Vagina (tissue), 2 donors: Measurements from ENCODE around the gene DDIT3. TPM values are rescaled to one million over a fixed set of nuclear protein-coding genes. Genes with fewer than 3 reads are reported as not detected.

Experiments used
- DNase-seq, 2 donors: peaks; one replicate each; pipeline ENCODE4 v3.0.0-alpha.2; 2017; ENCODE audit errors: extremely low spot score in 2 of 2
- H3K27ac ChIP-seq: fragments of 200-600 bp; sonication (generic); one replicate; pipeline ENCODE4 v1.5.1; 2019
- H3K27me3 ChIP-seq: fragments of 200-600 bp; sonication (generic); one replicate; pipeline ENCODE4 v1.5.1; 2019
- H3K36me3 ChIP-seq, 2 donors: fragments of 200-600 bp; sonication (generic); one replicate each; pipeline ENCODE4 v1.5.1; 2017 to 2019
- H3K4me1 ChIP-seq: fragments of 200-600 bp; sonication (generic); one replicate; pipeline ENCODE4 v1.5.1; 2019
- H3K4me3 ChIP-seq, 2 donors: fragments of 200-600 bp; sonication (generic); 1 replicate in 1 of 2; 2 replicates in 1 of 2; pipeline ENCODE4 v1.5.1; 2016 to 2019
- H3K9me3 ChIP-seq: fragments of 200-600 bp; sonication (generic); one replicate; pipeline ENCODE4 v1.5.1; 2019
- POLR2A ChIP-seq, 2 donors: fragments of 450-650 bp; IDR thresholded peaks; one replicate each; pipeline ENCODE4 v1.6.1; 2017; ENCODE audit warnings: antibody characterized with exemption in 2 of 2, mild to moderate bottlenecking in 2 of 2, moderate library complexity in 2 of 2
- POLR2AphosphoS5 ChIP-seq, 2 donors: sonication (generic); formaldehyde crosslinking; IDR thresholded peaks; one replicate each; pipeline ENCODE4 v1.9.0; 2017; ENCODE audit warnings: antibody characterized with exemption in 2 of 2, mild to moderate bottlenecking in 2 of 2, low read depth in 1 of 2; ENCODE audit not compliant: insufficient read depth in 1 of 2
- intact Hi-C: fragments of 100-400 bp; cut with DNase I; formaldehyde crosslinking; loops from one replicate; pipeline ENCODE4 v1.15.1; 2023
- total RNA-seq: library from RNA; depleted of rRNA; stranded (reverse); fragments of >200 nt; gene quantifications from one replicate; pipeline ENCODE4 v1.2.3, GENCODE V29; 2016
- TF ChIP-seq, protein P1 (sequence below), 3 experiments: fragments of 450-650 bp in 2 of 3; fragments of 200-600 bp in 1 of 3; sonication (generic) in 1 of 3; IDR thresholded peaks; one replicate each; pipeline ENCODE4 v1.5.1; 2017 to 2019; ENCODE audit warnings: antibody characterized with exemption in 3 of 3, mild to moderate bottlenecking in 2 of 3, moderate library complexity in 2 of 3

Gene DDIT3
- total RNA-seq, 1 donor from 2014 or later: 25.0 TPM

DNA sequence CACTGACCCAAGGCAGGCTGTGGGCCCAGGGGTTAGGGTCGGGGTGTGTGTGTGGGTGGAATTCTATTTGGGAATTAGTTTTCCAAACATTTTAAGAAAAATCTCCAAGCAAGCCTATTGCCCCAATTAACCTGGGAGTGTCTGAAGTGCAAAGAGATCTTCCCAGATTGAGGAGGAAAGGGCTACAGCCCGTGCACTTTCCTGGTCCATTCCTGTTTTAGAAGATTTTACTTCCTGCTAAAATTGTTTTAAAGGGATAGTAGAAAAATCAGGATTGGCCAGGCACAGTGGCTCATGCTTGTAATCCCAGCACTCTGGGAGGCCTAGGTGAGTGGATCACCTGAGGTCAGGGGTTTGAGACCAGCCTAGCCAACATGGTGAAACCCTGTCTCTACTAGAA lies 21.4 kb upstream of the DDIT3 start:
- no peak overlapping the region for H3K27ac ChIP-seq
- intact Hi-C loops: no loop called here
- TF ChIP-seq, protein P1, sequence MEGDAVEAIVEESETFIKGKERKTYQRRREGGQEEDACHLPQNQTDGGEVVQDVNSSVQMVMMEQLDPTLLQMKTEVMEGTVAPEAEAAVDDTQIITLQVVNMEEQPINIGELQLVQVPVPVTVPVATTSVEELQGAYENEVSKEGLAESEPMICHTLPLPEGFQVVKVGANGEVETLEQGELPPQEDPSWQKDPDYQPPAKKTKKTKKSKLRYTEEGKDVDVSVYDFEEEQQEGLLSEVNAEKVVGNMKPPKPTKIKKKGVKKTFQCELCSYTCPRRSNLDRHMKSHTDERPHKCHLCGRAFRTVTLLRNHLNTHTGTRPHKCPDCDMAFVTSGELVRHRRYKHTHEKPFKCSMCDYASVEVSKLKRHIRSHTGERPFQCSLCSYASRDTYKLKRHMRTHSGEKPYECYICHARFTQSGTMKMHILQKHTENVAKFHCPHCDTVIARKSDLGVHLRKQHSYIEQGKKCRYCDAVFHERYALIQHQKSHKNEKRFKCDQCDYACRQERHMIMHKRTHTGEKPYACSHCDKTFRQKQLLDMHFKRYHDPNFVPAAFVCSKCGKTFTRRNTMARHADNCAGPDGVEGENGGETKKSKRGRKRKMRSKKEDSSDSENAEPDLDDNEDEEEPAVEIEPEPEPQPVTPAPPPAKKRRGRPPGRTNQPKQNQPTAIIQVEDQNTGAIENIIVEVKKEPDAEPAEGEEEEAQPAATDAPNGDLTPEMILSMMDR (IDR thresholded peaks at IDR 0.05): no peak
- TF ChIP-seq POLR2A (IDR thresholded peaks at IDR 0.05) (no peak), POLR2AphosphoS5 (IDR thresholded peaks at IDR 0.05; ENCODE audit: insufficient read depth in 1 of 2, low read depth in 1 of 2) (no peak)
- no peaks in the 10 kb centered on the region for H3K9me3 ChIP-seq
- H3K4me3 ChIP-seq: no peak overlapping the region
- peaks cover 0 to 29% of the 10 kb centered on the region in 2 donors for H3K36me3 ChIP-seq
- H3K4me1 ChIP-seq: peaks cover 28% of the 10 kb centered on the region
- no peak for DNase-seq
- H3K27me3 ChIP-seq: no peaks in the 10 kb centered on the region

DNA sequence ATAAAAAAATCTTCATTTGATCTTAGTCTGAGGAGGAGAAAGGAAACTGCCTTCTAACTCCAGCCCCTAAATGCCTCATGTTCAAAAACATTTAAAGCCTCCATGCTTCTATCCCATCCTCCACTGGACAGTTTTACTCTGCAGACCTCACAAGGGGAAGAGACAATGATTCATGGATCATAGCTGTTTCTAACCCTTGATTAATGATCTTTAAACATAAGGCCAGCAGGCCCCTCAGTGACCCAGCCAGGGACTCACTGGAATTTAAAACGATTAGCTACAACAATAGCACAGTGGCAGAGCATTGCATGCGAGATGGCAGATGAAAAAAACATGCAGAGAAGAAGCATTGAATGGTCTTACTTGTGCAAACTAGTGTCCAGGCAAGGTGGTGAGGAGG lies 20.7 kb upstream of the DDIT3 start:
- H3K27me3 ChIP-seq: no peaks in the 10 kb centered on the region
- intact Hi-C loops: no loop called here
- peaks cover 24% of the 10 kb centered on the region for H3K4me1 ChIP-seq
- H3K9me3 ChIP-seq: no peaks in the 10 kb centered on the region
- TF ChIP-seq POLR2A (IDR thresholded peaks at IDR 0.05): no peak
- TF ChIP-seq, protein P1 (IDR thresholded peaks at IDR 0.05): no peak
- TF ChIP-seq POLR2AphosphoS5 (IDR thresholded peaks at IDR 0.05; ENCODE audit: insufficient read depth in 1 of 2, low read depth in 1 of 2): no peak
- H3K27ac ChIP-seq: no peak overlapping the region
- peaks cover 0 to 29% of the 10 kb centered on the region in 2 donors for H3K36me3 ChIP-seq
- no peak overlapping the region for H3K4me3 ChIP-seq
- no peak for DNase-seq

DNA sequence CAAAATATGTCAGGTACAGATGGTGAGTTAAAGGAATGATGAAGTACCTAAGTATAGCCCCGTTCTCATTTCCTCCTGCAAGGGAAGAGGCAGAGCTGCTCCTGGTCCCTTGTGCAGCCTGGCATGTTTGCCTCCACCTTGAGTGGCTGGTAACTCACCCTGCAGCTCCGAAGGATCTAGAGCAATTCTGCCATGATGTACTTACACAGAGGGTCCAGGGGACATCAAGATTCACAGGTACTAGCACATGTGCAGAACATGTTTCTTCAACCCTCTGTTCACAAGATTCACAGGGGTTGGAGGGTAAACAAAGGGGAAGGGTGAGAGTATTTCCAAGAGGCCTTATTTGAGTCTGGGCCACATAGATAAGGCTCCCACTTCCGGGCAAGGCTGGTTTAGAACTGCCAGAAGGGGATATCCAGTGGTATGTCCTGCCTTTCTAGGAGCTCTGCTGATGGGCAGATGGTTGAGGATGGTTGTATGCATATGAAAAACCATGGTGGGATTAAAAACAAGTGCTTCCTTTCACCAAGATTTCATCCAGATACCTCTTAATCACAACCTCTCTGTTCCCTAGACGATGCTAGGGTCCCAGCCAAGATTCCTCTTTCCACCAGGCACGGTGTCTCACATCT lies 18.9 kb upstream of the DDIT3 start:
- no peak for DNase-seq
- intact Hi-C loops: no loop called here
- TF ChIP-seq, protein P1 (IDR thresholded peaks at IDR 0.05): no peak
- TF ChIP-seq POLR2A (IDR thresholded peaks at IDR 0.05) (no peak), POLR2AphosphoS5 (IDR thresholded peaks at IDR 0.05; ENCODE audit: insufficient read depth in 1 of 2, low read depth in 1 of 2) (no peak)
- H3K4me1 ChIP-seq: peaks cover 7% of the 10 kb centered on the region
- H3K4me3 ChIP-seq: no peak overlapping the region
- H3K27me3 ChIP-seq: no peaks in the 10 kb centered on the region
- H3K9me3 ChIP-seq: no peaks in the 10 kb centered on the region
- no peak overlapping the region for H3K27ac ChIP-seq
- H3K36me3 ChIP-seq: peaks cover 0 to 43% of the 10 kb centered on the region in 2 donors

DNA sequence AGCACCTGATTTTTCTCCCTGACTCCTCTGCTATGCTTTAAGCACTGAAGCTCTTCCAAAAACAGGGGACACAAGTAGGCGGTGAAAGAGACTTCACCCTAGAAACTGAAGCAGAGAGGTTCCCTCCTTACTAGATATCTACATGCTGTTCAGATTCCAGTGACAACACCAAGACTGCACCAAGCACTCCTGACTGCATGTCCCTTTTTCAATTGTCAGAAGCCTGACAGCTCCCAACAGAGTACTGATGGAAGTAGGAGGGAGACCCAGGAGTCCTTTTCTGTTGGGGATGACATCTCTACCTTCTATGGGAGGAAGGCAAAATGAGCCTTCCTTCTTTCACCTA lies 16.3 kb upstream of the DDIT3 start:
- Histone ChIP-seq H3K27ac (no peak overlapping the region), H3K9me3 (no peaks in the 10 kb centered on the region), H3K4me1 (no peaks in the 10 kb centered on the region), H3K27me3 (no peaks in the 10 kb centered on the region), H3K36me3 (peaks cover 0 to 64% of the 10 kb centered on the region in 2 donors), H3K4me3 (no peak overlapping the region)
- intact Hi-C loops: no loop called here
- DNase-seq: no peak
- no peak for TF ChIP-seq POLR2A (IDR thresholded peaks at IDR 0.05)
- TF ChIP-seq POLR2AphosphoS5 (IDR thresholded peaks at IDR 0.05; ENCODE audit: insufficient read depth in 1 of 2, low read depth in 1 of 2): no peak
- TF ChIP-seq, protein P1 (IDR thresholded peaks at IDR 0.05): no peak

DNA sequence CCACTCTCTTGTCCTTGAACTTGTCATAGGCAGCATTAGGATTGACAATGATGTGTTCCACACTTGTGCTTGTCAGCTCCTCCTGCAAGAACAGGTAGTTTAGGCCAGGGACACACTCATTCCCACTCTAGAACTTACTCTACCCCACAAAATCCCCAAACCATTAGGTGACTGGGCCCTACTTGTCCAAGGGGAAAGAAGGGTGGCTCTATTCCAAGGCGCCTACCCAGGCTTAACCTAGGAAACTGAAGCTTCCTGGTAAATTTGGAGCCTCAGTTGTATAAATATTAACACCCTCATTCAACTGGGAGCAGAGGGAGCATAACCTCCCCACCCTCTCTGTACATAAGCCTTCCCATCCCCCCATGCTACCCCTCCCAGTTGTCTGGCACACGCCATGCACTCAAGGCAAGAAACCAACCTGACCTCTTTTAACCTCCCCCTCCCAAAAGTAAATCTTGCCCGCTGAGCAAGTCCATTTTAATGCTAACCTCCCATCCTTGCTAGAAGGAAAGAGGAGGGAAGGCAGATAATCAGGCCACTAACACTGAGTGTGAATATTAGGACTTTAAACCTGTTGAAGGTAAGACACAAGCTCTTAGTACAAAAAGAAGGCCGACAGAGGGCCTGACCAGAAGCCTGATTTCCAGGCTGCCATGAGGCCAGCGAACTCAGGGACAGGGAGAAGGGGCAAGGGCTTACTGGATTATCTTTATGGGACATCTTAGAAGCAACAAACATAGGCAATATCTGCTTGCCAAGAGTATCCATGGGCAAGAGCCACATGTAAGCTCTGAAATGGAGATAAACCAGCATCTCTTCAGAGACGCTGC lies 15.7 kb upstream of the DDIT3 start:
- peaks cover 3 to 65% of the 10 kb centered on the region in 2 donors for H3K36me3 ChIP-seq
- no peak overlapping the region for H3K4me3 ChIP-seq
- H3K27ac ChIP-seq: no peak overlapping the region
- intact Hi-C loops: no loop called here
- TF ChIP-seq, protein P1 (IDR thresholded peaks at IDR 0.05): no peak
- TF ChIP-seq POLR2AphosphoS5 (IDR thresholded peaks at IDR 0.05; ENCODE audit: insufficient read depth in 1 of 2, low read depth in 1 of 2): no peak
- TF ChIP-seq POLR2A (IDR thresholded peaks at IDR 0.05): no peak
- no peaks in the 10 kb centered on the region for H3K27me3 ChIP-seq
- no peaks in the 10 kb centered on the region for H3K9me3 ChIP-seq
- H3K4me1 ChIP-seq: no peaks in the 10 kb centered on the region
- no peak for DNase-seq
